ENCODE results near the gene RTL10.

The RTL10 gene

DNA sequence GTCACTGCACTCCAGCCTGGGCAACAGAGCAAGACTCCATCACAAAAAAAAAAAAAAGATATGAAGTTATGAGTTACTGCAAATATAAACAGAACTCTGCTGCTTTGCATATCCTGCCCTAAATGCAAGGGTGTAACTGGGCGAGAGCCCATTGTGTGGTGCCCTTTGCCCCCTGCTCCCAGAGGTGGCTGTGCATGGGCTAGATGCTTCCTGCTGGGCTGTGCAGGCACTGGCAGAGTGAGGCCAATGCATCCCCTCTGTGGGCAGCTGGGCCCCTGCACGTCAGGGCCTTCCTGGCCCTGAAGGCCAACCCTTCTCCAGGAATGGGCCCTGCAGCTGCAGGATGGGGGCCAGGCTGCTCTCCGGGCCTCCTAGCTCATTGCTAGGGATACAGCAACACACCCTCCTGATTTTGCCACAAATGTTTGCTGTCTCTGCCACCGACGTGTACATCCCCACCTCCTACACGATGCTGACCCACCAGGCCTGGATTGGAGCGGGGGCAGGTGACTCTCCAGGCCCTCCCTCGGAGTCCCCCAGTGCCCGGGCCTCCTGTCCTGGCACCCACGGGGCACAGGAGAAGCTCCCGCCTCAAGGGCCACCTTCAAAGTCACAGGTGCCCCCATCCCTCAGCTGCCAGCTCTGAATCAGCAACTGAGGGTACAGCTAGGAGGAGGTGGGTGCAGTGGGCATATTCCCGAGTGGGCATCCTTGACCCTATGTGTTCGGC lies 46.2 kb upstream of the RTL10 start:
- DNase-seq (ENCODE audit: extremely low read depth, low read depth), result no peak
- TF ChIP-seq, protein P1, sequence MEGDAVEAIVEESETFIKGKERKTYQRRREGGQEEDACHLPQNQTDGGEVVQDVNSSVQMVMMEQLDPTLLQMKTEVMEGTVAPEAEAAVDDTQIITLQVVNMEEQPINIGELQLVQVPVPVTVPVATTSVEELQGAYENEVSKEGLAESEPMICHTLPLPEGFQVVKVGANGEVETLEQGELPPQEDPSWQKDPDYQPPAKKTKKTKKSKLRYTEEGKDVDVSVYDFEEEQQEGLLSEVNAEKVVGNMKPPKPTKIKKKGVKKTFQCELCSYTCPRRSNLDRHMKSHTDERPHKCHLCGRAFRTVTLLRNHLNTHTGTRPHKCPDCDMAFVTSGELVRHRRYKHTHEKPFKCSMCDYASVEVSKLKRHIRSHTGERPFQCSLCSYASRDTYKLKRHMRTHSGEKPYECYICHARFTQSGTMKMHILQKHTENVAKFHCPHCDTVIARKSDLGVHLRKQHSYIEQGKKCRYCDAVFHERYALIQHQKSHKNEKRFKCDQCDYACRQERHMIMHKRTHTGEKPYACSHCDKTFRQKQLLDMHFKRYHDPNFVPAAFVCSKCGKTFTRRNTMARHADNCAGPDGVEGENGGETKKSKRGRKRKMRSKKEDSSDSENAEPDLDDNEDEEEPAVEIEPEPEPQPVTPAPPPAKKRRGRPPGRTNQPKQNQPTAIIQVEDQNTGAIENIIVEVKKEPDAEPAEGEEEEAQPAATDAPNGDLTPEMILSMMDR (IDR thresholded peaks at IDR 0.05; ENCODE audit: low read depth, low read length, missing control alignments), result no peak
- no peak overlapping the region for H3K4me3 ChIP-seq (replicated peaks; ENCODE audit: low read depth, low read length)

DNA sequence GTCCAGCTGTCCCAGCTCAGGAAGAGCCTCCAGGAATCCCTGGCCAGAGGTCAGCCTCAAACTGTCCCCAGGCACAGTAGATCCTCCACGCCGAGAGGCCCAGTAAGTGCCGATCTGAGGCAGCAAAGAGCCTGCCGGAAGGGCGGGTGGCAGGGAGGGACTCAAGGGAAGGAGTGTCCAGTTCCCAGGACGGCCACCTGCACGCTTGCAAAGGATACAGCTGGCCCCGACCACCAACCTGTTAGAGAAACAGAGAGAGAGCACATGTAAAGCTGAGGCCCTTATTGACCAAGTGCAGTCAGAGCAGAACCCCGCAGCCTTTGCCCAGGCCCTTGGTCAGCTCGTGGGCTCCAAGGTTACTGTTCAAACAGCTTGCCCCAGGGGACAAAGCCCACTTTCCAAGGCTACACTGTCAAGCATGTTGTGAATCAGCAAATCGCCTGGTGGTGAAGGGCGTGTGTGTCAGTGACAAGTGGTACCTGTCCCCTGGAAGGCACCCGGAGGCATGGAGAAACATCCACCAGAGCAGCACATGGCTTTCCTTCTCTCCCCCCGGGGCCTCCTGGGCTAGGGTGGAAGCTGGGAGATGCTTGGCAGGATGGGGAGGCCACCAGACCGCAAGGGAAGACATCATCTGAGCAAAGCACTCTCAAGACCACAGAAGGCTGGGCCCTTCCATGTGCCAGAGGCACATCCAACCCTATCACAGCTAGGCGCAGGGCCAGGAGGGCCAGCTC lies 44.3 kb upstream of the RTL10 start:
- TF ChIP-seq, protein P1 (IDR thresholded peaks at IDR 0.05; ENCODE audit: low read depth, low read length, missing control alignments), result no peak
- no peak overlapping the region for H3K4me3 ChIP-seq (replicated peaks; ENCODE audit: low read depth, low read length)
- DNase-seq (ENCODE audit: extremely low read depth, low read depth), result no peak

DNA sequence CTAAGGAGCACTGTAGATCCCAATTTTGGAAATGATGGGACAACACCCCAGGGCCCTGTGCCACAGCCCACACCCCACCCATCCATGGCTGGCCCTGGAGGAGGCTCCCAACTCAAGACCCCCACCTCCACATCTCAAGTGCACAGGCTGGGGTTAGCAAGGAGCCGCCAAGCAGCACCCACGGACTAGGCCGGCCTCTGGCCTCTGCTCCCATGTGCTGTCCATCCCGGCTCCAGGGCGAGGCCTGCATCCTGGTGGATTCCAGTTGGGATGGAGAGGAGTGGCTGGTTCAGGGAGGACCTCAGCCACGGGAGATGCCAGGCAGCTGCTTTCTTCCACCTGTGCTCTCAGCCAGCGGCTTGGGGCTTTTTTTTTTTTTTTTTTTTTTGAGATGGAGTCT lies 43.5 kb upstream of the RTL10 start:
- TF ChIP-seq, protein P1 (IDR thresholded peaks at IDR 0.05; ENCODE audit: low read depth, low read length, missing control alignments), result no peak
- DNase-seq (ENCODE audit: extremely low read depth, low read depth), result no peak
- no peak overlapping the region for H3K4me3 ChIP-seq (replicated peaks; ENCODE audit: low read depth, low read length)

DNA sequence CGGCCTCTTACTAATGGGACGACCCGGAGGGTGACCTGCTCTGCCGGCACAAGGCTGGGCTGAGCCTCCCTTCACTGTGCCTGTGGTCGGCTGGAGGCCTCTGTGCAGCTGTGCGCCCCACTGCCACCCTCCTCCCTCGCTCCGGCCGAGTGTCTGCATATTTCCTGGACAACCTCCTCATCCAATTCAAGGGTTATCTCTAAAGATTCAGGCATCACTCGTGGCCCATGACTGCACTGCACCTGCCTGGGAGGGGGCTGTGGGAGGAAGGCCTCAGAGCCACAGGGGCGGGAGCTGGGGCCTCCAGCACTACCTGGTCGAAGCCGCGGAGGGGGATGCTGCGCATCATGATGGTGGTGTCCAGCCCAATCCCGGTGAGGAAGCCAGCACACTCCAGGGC lies 43.1 kb upstream of the RTL10 start:
- DNase-seq (ENCODE audit: extremely low read depth, low read depth), result no peak
- no peak overlapping the region for H3K4me3 ChIP-seq (replicated peaks; ENCODE audit: low read depth, low read length)
- TF ChIP-seq, protein P1 (IDR thresholded peaks at IDR 0.05; ENCODE audit: low read depth, low read length, missing control alignments), result no peak

DNA sequence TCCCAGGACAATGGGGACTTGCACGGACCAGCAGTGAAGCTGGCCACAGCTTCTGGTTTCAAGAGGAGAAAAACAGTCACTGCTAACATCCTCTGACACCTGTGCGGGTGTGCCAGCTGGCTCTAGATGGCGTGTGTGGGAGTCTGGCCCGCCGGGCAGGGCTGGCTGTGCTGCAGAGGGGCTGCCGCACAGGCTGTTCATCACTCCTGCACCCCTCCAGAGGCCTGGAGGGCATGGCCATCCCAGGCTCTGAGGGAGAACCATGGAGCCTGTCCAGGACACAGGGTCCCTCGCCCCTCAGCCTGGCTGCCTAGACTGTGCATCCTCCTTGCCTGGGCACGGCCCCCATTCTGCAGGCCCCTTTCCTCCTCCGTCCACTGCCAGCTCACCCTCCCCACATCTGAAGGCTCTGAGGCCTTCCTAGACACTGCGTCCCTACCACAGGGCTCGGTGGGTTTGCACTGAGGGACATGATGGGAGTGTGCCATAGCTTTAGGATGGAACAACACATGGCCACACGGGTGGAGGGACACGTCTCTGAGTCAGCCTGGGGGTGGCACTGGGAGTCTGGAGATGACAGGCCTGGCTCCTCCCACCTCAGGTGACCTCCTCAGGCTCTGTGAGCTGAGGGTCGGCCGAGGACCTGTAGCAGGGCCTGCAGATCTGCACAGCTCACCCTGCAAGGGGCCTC lies 42.1 kb upstream of the RTL10 start:
- no peak for DNase-seq (ENCODE audit: extremely low read depth, low read depth)
- no peak overlapping the region for H3K4me3 ChIP-seq (replicated peaks; ENCODE audit: low read depth, low read length)
- TF ChIP-seq, protein P1 (IDR thresholded peaks at IDR 0.05; ENCODE audit: low read depth, low read length, missing control alignments), result no peak

DNA sequence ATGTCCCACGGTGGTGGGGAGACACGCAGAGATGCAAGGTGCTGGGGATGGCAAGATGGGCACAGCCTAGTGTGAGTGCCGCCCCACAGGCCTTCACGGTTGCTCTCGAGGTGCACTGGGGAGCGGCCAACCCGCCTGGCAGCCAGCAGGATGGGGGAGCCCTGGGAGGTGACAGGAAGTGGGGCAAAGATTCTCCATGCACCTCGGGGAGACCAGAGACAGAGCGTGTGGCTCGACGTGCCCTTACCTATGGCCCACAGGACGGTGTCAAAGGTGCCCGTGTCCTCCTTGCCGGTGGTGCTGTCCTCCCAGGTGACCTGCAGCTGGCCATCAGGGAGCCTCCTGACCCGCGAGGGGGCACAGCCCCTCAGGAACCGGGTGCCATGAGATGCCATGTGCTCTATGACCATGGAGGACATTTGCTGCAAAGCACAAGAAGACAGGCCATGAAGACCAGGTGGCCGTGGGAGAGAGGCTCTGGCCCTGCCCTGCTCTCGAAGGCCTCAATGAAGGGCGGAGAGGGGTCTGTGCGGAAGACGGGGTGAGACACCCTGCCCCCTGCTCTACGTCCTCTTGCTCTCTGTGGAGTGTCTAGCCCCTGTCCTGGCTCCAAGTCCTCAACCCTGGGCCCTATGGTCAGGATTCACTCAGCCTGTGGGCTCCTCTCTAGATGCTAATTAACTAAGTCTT lies 40.6 kb upstream of the RTL10 start:
- TF ChIP-seq, protein P1 (IDR thresholded peaks at IDR 0.05; ENCODE audit: low read depth, low read length, missing control alignments), result no peak
- DNase-seq (ENCODE audit: extremely low read depth, low read depth), result no peak
- no peak overlapping the region for H3K4me3 ChIP-seq (replicated peaks; ENCODE audit: low read depth, low read length)
